Esophagus muscularis mucosa (tissue), 4 donors: ENCODE measurements around the gene GRIP1. TPM values are rescaled to one million over a fixed set of nuclear protein-coding genes. Genes with fewer than 3 reads are reported as not detected.

Experiments
- DNase-seq: peaks from one replicate; pipeline ENCODE4 v3.0.0-alpha.2; 2017; ENCODE audit errors: extremely low spot score
- H3K27ac ChIP-seq, 4 donors: fragments of 200-600 bp; sonication (generic); replicated peaks in 1 of 4; 1 replicate in 3 of 4; 2 replicates in 1 of 4; pipeline ENCODE4 v1.5.1; 2016 to 2019; ENCODE audit warnings: mild to moderate bottlenecking in 1 of 4
- H3K27me3 ChIP-seq, 4 donors: fragments of 200-600 bp; sonication (generic); one replicate each; pipeline versions ENCODE4 v1.5.1 to v1.6.0; 2016 to 2019
- H3K36me3 ChIP-seq, 4 donors: fragments of 200-600 bp; sonication (generic); one replicate each; pipeline ENCODE4 v1.5.1; 2016 to 2019
- H3K4me1 ChIP-seq, 4 donors: fragments of 200-600 bp; sonication (generic); one replicate each; pipeline ENCODE4 v1.5.1; 2016 to 2019
- H3K4me3 ChIP-seq, 4 donors: fragments of 200-600 bp; sonication (generic); 1 replicate in 2 of 4; 2 replicates in 2 of 4; pipeline ENCODE4 v1.5.1; 2016 to 2019; ENCODE audit warnings: mild to moderate bottlenecking in 4 of 4, moderate library complexity in 1 of 4
- H3K9me3 ChIP-seq, 4 donors: fragments of 200-600 bp; sonication (generic); 1 replicate in 3 of 4; 2 replicates in 1 of 4; pipeline ENCODE4 v1.5.1; 2016 to 2019
- CTCF ChIP-seq, 3 experiments: fragments of 200-600 bp in 2 of 3; fragments of 450-650 bp in 1 of 3; sonication (generic) in 2 of 3; IDR thresholded peaks; one replicate each; pipeline ENCODE4 v1.5.1; 2017 to 2019; ENCODE audit warnings: antibody characterized with exemption in 3 of 3, mild to moderate bottlenecking in 2 of 3, moderate library complexity in 1 of 3
- EP300 ChIP-seq: sonication (generic); formaldehyde crosslinking; IDR thresholded peaks from one replicate; pipeline ENCODE4 v1.6.1; 2017; ENCODE audit warnings: antibody characterized with exemption
- POLR2A ChIP-seq: fragments of 450-650 bp; IDR thresholded peaks from one replicate; pipeline ENCODE4 v1.6.1; 2017; ENCODE audit warnings: antibody characterized with exemption, moderate library complexity, mild to moderate bottlenecking, low read depth
- POLR2AphosphoS5 ChIP-seq, 2 donors: sonication (generic); formaldehyde crosslinking; IDR thresholded peaks; one replicate each; pipeline ENCODE4 v1.6.1; 2017; ENCODE audit warnings: antibody characterized with exemption in 2 of 2
- WGBS: methylation state at CpG from one replicate; pipeline ENCODE4 v1.1.5; 2018; 5-methylcytosine and 5-hydroxymethylcytosine counted together
- intact Hi-C: fragments of 100-400 bp; cut with DNase I; formaldehyde crosslinking; loops from one replicate; pipeline ENCODE4 v1.15.1; 2023
- total RNA-seq, 4 donors: library from RNA; depleted of rRNA; stranded (reverse); fragments of >200 nt; gene quantifications; one replicate each; pipeline versions ENCODE4 v1.1.0 to v1.2.1, GENCODE V29; 2016

GRIP1 gene
- total RNA-seq, 4 donors from 2014 or later, result 12.5 to 15.2 (median 13.6) TPM

GRCh38 chr12:66688846-66689439 is 10.1 kb upstream of the GRIP1 start:
- Histone ChIP-seq H3K4me1 (no peaks in the 10 kb centered on the region), H3K4me3 (no peak overlapping the region), H3K36me3 (no peaks in the 10 kb centered on the region), H3K9me3 (no peaks in the 10 kb centered on the region), H3K27ac (no peak overlapping the region), H3K27me3 (no peaks in the 10 kb centered on the region)
- intact Hi-C loops, result no loop called here
- TF ChIP-seq POLR2A (no peak), CTCF (IDR thresholded peaks at IDR 0.05) (peak; percentile 32 to 39 (median 37))
- 72% methylated on average over 8 of the region's 8 CpGs for WGBS
- DNase-seq, result no peak

GRCh38 chr12:66684222-66684621 is 5.3 kb upstream of the GRIP1 start:
- H3K4me3 ChIP-seq, result no peak overlapping the region
- 92% methylated on average over 6 of the region's 6 CpGs for WGBS
- H3K4me1 ChIP-seq, result peaks cover 4 to 8% (median 7%) of the 10 kb centered on the region in 4 donors
- intact Hi-C loops, result no loop called here
- H3K27me3 ChIP-seq, result no peaks in the 10 kb centered on the region
- TF ChIP-seq POLR2A (no peak), EP300 (no peak), POLR2AphosphoS5 (IDR thresholded peaks at IDR 0.05) (no peak), CTCF (IDR thresholded peaks at IDR 0.05) (no peak)
- DNase-seq, result no peak
- no peak overlapping the region for H3K27ac ChIP-seq
- no peaks in the 10 kb centered on the region for H3K9me3 ChIP-seq
- no peaks in the 10 kb centered on the region for H3K36me3 ChIP-seq

GRCh38 chr12:66683822-66684221 is 4.9 kb upstream of the GRIP1 start:
- no peaks in the 10 kb centered on the region for H3K27me3 ChIP-seq
- intact Hi-C loops, result no loop called here
- TF ChIP-seq POLR2A (no peak), CTCF (IDR thresholded peaks at IDR 0.05) (no peak), POLR2AphosphoS5 (IDR thresholded peaks at IDR 0.05) (no peak), EP300 (no peak)
- H3K4me1 ChIP-seq, result peaks cover 4 to 12% (median 11%) of the 10 kb centered on the region in 4 donors
- H3K27ac ChIP-seq, result no peak overlapping the region
- no peaks in the 10 kb centered on the region for H3K36me3 ChIP-seq
- H3K9me3 ChIP-seq, result no peaks in the 10 kb centered on the region
- no peak for DNase-seq
- no peak overlapping the region for H3K4me3 ChIP-seq
- 93% methylated on average over 3 of the region's 3 CpGs for WGBS

- no peaks in the 10 kb centered on the region for H3K27me3 ChIP-seq
- peaks cover 4 to 20% (median 12%) of the 10 kb centered on the region in 4 donors for H3K4me1 ChIP-seq
- no peak overlapping the region for H3K27ac ChIP-seq
- WGBS, result 82% methylated on average over 6 of the region's 6 CpGs
- no peak overlapping the region for H3K4me3 ChIP-seq
- no peak for DNase-seq
- intact Hi-C loops, result no loop called here
- TF ChIP-seq CTCF (IDR thresholded peaks at IDR 0.05), result no peak
- no peak for TF ChIP-seq EP300
- no peak for TF ChIP-seq POLR2AphosphoS5 (IDR thresholded peaks at IDR 0.05)
- no peak for TF ChIP-seq POLR2A
- no peaks in the 10 kb centered on the region for H3K9me3 ChIP-seq
- no peaks in the 10 kb centered on the region for H3K36me3 ChIP-seq
These were observed 4.2 kb upstream of the GRIP1 start for GRCh38 chr12:66683073-66683472.

- no peak for DNase-seq
- no peak overlapping the region for H3K27ac ChIP-seq
- H3K4me3 ChIP-seq, result peak overlapping the region in 1 of 4 donors; percentile 38
- 72% methylated on average over 7 of the region's 7 CpGs for WGBS
- H3K36me3 ChIP-seq, result no peaks in the 10 kb centered on the region
- H3K4me1 ChIP-seq, result peaks cover 4 to 25% (median 12%) of the 10 kb centered on the region in 4 donors
- intact Hi-C loops, result no loop called here
- H3K27me3 ChIP-seq, result no peaks in the 10 kb centered on the region
- H3K9me3 ChIP-seq, result no peaks in the 10 kb centered on the region
- TF ChIP-seq POLR2AphosphoS5 (IDR thresholded peaks at IDR 0.05) (no peak), POLR2A (no peak), EP300 (no peak), CTCF (IDR thresholded peaks at IDR 0.05) (no peak)
These were observed 697 bp upstream of the GRIP1 start for GRCh38 chr12:66679461-66680084.
